Uterine smooth muscle cell (primary cell): ENCODE measurements around the gene GCC2. TPM values are rescaled to one million over a fixed set of nuclear protein-coding genes. Genes with fewer than 3 reads are reported as not detected.

Source experiments
- total RNA-seq: library from RNA; depleted of rRNA; stranded (reverse); fragments of >200 nt; gene quantifications from 2 replicates; pipeline ENCODE4 v1.2.3, GENCODE V29; 2014

GCC2 gene, protein sequence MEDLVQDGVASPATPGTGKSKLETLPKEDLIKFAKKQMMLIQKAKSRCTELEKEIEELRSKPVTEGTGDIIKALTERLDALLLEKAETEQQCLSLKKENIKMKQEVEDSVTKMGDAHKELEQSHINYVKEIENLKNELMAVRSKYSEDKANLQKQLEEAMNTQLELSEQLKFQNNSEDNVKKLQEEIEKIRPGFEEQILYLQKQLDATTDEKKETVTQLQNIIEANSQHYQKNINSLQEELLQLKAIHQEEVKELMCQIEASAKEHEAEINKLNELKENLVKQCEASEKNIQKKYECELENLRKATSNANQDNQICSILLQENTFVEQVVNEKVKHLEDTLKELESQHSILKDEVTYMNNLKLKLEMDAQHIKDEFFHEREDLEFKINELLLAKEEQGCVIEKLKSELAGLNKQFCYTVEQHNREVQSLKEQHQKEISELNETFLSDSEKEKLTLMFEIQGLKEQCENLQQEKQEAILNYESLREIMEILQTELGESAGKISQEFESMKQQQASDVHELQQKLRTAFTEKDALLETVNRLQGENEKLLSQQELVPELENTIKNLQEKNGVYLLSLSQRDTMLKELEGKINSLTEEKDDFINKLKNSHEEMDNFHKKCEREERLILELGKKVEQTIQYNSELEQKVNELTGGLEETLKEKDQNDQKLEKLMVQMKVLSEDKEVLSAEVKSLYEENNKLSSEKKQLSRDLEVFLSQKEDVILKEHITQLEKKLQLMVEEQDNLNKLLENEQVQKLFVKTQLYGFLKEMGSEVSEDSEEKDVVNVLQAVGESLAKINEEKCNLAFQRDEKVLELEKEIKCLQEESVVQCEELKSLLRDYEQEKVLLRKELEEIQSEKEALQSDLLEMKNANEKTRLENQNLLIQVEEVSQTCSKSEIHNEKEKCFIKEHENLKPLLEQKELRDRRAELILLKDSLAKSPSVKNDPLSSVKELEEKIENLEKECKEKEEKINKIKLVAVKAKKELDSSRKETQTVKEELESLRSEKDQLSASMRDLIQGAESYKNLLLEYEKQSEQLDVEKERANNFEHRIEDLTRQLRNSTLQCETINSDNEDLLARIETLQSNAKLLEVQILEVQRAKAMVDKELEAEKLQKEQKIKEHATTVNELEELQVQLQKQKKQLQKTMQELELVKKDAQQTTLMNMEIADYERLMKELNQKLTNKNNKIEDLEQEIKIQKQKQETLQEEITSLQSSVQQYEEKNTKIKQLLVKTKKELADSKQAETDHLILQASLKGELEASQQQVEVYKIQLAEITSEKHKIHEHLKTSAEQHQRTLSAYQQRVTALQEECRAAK (N-terminal part only)
- 28.8 and 30.4 TPM in 2 replicates for total RNA-seq

DNA sequence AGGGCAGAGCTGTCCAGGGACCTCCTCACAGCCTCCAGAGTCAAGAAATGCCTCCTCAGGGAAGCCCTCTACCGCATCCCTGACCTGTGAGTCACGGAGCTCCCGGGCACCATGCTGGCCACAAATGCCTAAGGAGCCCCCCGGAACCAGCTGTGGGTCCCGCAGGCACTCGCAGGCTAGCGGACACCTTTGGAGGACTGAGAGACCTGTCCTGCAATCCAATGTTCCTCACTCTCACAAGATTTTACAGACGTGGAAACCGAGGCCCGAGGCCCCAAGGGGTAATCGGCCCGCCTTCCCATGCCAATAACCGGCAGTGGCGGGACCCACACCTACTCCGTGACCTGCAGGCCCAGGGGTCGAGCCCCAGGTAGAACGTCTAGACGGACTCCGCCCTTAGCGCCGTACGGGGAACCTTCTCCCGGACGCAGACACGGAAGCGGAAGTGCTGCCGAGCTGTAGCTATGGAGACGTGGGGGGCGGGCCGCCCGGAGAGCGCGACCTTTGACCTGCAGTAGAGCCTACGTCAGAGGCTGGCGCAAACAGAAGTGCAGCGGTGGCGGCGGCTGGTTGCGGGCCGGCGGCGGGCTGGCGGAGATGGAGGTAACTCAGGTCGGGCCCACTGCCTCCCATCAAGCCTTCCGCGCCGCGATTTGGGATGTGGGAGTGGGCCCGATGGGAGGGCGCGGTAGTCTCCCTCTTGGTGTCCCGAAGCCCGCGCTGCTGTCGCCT, at the start of gene GCC2:
GCC2 (plus strand) TSS at position 529 of the 732 bp plus-strand sequence; CDS start at position 598, 69 bp downstream.

DNA sequence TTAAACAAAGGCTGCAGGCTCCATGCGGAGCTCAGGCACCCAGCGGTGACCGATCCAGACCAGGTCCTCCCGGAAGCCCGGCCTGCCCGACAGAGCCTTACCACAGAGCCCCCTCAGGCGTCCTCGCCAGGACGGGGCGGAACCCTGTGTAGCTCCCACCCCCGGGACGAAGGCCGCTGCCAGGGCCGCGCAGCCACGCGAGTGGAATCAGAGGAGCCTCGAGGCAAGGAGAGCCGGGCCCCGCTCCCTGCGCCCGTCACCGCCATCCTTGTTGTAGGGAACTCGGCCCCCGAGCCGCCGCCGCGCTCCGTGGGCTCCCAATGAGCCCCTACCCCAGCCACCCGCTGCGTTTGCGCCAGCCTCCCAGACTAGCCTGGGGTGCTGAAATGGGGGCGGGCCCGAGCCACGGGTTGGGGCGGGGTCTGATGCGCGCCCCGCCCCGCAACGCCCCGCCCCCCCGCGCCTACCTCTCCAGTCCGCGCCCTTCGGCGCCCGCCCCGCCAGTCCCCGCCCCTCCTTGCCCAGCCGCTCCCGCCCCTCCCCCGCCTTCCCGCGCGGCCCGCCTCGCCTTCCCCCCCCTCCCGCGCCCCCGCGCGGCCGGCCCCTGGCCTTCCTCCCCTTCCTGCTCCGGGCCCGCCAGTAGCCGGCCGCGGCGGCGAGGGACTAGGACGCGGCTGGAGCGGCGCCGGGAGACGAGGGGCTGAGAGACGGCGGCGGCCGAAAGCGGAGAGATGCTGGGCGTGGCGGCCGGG, 85.0 kb downstream of the GCC2 start, which contains the start of gene LIMS1:
LIMS1 (plus strand) TSS at position 639 of the 752 bp plus-strand sequence; CDS start at position 732, 93 bp downstream.

Other genes with a start within 250 kb of the GCC2 start
- gene SULT1C3, start 209.2 kb upstream of the GCC2 start, total RNA-seq: not detected in 2 replicates
- 0.33 and 0.62 TPM in 2 replicates for gene SULT1C2, start 160.3 kb upstream of the GCC2 start, total RNA-seq
- 0.75 TPM in 1 of 2 replicates, not detected in the other for gene SULT1C4, start 71.3 kb upstream of the GCC2 start, total RNA-seq
- gene LIMS1, start 85.3 kb downstream of the GCC2 start, total RNA-seq: 99.1 and 142 TPM in 2 replicates